GM23338 (cell line): ENCODE data around the gene UBN1.

Experiments used
- CREB1 ChIP-seq: fragments of 250-450 bp; sonication (Bioruptor Pico); IDR thresholded peaks from 2 replicates; pipeline ENCODE4 v1.5.0; 2020; ENCODE audit warnings: low read depth, mild to moderate bottlenecking, moderate library complexity
- EZH2 ChIP-seq: fragments of 200-600 bp; sonication (generic); IDR thresholded peaks from one replicate; pipeline ENCODE4 v1.8.0; 2017; ENCODE audit warnings: antibody characterized with exemption, mild to moderate bottlenecking, low read depth; ENCODE audit not compliant: unreplicated experiment
- EZH2phosphoT487 ChIP-seq: fragments of 200-600 bp; sonication (generic); IDR thresholded peaks from one replicate; pipeline ENCODE4 v1.8.1; 2018; ENCODE audit warnings: antibody characterized with exemption; ENCODE audit not compliant: unreplicated experiment
- NANOG ChIP-seq: IDR thresholded peaks from 2 replicates; pipeline ENCODE4 v1.6.1; 2016; ENCODE audit warnings: antibody characterized with exemption, borderline replicate concordance
- POLR2AphosphoS5 ChIP-seq: IDR thresholded peaks from 2 replicates; pipeline ENCODE4 v1.6.1; 2016; ENCODE audit warnings: antibody characterized with exemption, low read depth
- ZNF331 ChIP-seq: fragments of 250-450 bp; sonication (Bioruptor Pico); IDR thresholded peaks from 2 replicates; pipeline ENCODE4 v1.5.0; 2020; ENCODE audit warnings: low read depth, mild to moderate bottlenecking, moderate library complexity
- TF ChIP-seq, protein P1 (sequence below), 2 experiments: fragments of 200-600 bp in 1 of 2; sonication (generic) in 1 of 2; conservative IDR thresholded peaks; 2 replicates each; pipeline versions ENCODE4 v1.5.1 to v1.6.1; 2016 to 2017; ENCODE audit warnings: antibody characterized with exemption in 2 of 2, low read depth in 2 of 2, mild to moderate bottlenecking in 2 of 2, moderate library complexity in 1 of 2
- TF ChIP-seq, protein P2 (sequence below): IDR thresholded peaks from 2 replicates; pipeline ENCODE4 v1.6.1; 2016; ENCODE audit warnings: antibody characterized with exemption
- TF ChIP-seq, protein P3 (sequence below): IDR thresholded peaks from one replicate; pipeline ENCODE4 v1.6.1; 2018; ENCODE audit warnings: antibody characterized with exemption; ENCODE audit not compliant: unreplicated experiment
- TF ChIP-seq, protein P4 (sequence below): fragments of 250-450 bp; sonication (Bioruptor Pico); IDR thresholded peaks from 2 replicates; pipeline ENCODE4 v1.5.0; 2020; ENCODE audit warnings: mild to moderate bottlenecking, moderate library complexity

DNA sequence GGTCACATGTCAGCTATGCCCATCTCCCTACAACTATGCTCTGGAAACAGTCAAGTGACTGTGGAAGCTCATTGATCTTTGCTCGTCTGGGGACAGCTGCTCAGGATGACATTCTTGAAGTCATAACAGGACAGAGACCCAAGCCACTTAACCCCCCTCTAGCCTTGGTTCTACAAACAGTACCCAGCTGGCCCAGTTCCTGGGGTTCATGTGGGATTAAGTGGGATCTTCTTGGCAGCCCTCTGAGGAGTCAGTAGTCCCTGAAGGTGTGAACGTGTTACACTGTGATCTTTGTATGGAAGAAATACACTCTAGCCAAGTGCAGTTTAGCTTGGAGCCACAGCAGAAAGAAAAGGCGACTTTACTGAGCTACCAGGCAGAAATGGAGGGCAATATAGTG is 25.8 kb downstream of the UBN1 start:
- TF ChIP-seq POLR2AphosphoS5 (no peak), EZH2 (no peak), EZH2phosphoT487 (no peak), CREB1 (CRISPR knock-in tag) (no peak), NANOG (no peak), ZNF331 (CRISPR knock-in tag) (no peak)
- TF ChIP-seq, protein P1, sequence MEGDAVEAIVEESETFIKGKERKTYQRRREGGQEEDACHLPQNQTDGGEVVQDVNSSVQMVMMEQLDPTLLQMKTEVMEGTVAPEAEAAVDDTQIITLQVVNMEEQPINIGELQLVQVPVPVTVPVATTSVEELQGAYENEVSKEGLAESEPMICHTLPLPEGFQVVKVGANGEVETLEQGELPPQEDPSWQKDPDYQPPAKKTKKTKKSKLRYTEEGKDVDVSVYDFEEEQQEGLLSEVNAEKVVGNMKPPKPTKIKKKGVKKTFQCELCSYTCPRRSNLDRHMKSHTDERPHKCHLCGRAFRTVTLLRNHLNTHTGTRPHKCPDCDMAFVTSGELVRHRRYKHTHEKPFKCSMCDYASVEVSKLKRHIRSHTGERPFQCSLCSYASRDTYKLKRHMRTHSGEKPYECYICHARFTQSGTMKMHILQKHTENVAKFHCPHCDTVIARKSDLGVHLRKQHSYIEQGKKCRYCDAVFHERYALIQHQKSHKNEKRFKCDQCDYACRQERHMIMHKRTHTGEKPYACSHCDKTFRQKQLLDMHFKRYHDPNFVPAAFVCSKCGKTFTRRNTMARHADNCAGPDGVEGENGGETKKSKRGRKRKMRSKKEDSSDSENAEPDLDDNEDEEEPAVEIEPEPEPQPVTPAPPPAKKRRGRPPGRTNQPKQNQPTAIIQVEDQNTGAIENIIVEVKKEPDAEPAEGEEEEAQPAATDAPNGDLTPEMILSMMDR (conservative IDR thresholded peaks at IDR 0.05; ENCODE audit: low read depth in 2 of 2): no peak
- TF ChIP-seq, protein P2, sequence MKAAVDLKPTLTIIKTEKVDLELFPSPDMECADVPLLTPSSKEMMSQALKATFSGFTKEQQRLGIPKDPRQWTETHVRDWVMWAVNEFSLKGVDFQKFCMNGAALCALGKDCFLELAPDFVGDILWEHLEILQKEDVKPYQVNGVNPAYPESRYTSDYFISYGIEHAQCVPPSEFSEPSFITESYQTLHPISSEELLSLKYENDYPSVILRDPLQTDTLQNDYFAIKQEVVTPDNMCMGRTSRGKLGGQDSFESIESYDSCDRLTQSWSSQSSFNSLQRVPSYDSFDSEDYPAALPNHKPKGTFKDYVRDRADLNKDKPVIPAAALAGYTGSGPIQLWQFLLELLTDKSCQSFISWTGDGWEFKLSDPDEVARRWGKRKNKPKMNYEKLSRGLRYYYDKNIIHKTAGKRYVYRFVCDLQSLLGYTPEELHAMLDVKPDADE: no peak
- TF ChIP-seq, protein P3, sequence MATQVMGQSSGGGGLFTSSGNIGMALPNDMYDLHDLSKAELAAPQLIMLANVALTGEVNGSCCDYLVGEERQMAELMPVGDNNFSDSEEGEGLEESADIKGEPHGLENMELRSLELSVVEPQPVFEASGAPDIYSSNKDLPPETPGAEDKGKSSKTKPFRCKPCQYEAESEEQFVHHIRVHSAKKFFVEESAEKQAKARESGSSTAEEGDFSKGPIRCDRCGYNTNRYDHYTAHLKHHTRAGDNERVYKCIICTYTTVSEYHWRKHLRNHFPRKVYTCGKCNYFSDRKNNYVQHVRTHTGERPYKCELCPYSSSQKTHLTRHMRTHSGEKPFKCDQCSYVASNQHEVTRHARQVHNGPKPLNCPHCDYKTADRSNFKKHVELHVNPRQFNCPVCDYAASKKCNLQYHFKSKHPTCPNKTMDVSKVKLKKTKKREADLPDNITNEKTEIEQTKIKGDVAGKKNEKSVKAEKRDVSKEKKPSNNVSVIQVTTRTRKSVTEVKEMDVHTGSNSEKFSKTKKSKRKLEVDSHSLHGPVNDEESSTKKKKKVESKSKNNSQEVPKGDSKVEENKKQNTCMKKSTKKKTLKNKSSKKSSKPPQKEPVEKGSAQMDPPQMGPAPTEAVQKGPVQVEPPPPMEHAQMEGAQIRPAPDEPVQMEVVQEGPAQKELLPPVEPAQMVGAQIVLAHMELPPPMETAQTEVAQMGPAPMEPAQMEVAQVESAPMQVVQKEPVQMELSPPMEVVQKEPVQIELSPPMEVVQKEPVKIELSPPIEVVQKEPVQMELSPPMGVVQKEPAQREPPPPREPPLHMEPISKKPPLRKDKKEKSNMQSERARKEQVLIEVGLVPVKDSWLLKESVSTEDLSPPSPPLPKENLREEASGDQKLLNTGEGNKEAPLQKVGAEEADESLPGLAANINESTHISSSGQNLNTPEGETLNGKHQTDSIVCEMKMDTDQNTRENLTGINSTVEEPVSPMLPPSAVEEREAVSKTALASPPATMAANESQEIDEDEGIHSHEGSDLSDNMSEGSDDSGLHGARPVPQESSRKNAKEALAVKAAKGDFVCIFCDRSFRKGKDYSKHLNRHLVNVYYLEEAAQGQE: no peak
- TF ChIP-seq, protein P4, sequence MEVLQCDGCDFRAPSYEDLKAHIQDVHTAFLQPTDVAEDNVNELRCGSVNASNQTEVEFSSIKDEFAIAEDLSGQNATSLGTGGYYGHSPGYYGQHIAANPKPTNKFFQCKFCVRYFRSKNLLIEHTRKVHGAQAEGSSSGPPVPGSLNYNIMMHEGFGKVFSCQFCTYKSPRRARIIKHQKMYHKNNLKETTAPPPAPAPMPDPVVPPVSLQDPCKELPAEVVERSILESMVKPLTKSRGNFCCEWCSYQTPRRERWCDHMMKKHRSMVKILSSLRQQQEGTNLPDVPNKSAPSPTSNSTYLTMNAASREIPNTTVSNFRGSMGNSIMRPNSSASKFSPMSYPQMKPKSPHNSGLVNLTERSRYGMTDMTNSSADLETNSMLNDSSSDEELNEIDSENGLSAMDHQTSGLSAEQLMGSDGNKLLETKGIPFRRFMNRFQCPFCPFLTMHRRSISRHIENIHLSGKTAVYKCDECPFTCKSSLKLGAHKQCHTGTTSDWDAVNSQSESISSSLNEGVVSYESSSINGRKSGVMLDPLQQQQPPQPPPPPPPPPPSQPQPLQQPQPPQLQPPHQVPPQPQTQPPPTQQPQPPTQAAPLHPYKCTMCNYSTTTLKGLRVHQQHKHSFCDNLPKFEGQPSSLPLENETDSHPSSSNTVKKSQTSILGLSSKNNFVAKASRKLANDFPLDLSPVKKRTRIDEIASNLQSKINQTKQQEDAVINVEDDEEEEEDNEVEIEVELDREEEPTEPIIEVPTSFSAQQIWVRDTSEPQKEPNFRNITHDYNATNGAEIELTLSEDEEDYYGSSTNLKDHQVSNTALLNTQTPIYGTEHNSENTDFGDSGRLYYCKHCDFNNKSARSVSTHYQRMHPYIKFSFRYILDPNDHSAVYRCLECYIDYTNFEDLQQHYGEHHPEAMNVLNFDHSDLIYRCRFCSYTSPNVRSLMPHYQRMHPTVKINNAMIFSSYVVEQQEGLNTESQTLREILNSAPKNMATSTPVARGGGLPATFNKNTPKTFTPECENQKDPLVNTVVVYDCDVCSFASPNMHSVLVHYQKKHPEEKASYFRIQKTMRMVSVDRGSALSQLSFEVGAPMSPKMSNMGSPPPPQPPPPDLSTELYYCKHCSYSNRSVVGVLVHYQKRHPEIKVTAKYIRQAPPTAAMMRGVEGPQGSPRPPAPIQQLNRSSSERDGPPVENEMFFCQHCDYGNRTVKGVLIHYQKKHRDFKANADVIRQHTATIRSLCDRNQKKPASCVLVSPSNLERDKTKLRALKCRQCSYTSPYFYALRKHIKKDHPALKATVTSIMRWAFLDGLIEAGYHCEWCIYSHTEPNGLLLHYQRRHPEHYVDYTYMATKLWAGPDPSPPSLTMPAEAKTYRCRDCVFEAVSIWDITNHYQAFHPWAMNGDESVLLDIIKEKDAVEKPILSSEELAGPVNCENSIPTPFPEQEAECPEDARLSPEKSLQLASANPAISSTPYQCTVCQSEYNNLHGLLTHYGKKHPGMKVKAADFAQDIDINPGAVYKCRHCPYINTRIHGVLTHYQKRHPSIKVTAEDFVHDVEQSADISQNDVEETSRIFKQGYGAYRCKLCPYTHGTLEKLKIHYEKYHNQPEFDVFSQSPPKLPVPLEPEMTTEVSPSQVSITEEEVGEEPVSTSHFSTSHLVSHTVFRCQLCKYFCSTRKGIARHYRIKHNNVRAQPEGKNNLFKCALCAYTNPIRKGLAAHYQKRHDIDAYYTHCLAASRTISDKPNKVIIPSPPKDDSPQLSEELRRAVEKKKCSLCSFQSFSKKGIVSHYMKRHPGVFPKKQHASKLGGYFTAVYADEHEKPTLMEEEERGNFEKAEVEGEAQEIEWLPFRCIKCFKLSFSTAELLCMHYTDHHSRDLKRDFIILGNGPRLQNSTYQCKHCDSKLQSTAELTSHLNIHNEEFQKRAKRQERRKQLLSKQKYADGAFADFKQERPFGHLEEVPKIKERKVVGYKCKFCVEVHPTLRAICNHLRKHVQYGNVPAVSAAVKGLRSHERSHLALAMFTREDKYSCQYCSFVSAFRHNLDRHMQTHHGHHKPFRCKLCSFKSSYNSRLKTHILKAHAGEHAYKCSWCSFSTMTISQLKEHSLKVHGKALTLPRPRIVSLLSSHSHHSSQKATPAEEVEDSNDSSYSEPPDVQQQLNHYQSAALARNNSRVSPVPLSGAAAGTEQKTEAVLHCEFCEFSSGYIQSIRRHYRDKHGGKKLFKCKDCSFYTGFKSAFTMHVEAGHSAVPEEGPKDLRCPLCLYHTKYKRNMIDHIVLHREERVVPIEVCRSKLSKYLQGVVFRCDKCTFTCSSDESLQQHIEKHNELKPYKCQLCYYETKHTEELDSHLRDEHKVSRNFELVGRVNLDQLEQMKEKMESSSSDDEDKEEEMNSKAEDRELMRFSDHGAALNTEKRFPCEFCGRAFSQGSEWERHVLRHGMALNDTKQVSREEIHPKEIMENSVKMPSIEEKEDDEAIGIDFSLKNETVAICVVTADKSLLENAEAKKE (CRISPR knock-in tag): no peak
